Fibroblast of pulmonary artery (primary cell): ENCODE measurements around the gene TRMU.

ENCODE experiments used
- DNase-seq: peaks from one replicate; pipeline ENCODE4 v3.0.0-alpha.2; 2010; ENCODE audit warnings: low read depth
- H3K4me3 ChIP-seq: replicated peaks from 2 replicates; pipeline ENCODE4 v1.5.1; 2011; ENCODE audit warnings: low read depth, mild to moderate bottlenecking, control low read depth, low read length, moderate library complexity
- CTCF ChIP-seq: IDR thresholded peaks from 2 replicates; pipeline ENCODE4 v1.5.1; 2011; ENCODE audit warnings: mild to moderate bottlenecking, control low read depth, low read length, inconsistent platforms; ENCODE audit errors: missing control alignments

Gene TRMU

GRCh38 chr22:46319319-46319718, 16.2 kb upstream of the TRMU start:
- DNase-seq: no peak
- H3K4me3 ChIP-seq: no peak overlapping the region
- TF ChIP-seq CTCF: no peak

GRCh38 chr22:46320166-46320710, 15.3 kb upstream of the TRMU start:
- DNase-seq: no peak
- no peak for TF ChIP-seq CTCF
- no peak overlapping the region for H3K4me3 ChIP-seq

- H3K4me3 ChIP-seq: no peak overlapping the region
- no peak for TF ChIP-seq CTCF
- no peak for DNase-seq
Measured at GRCh38 chr22:46320716-46321386, 14.7 kb upstream of the TRMU start.

- H3K4me3 ChIP-seq: no peak overlapping the region
- DNase-seq: no peak
- no peak for TF ChIP-seq CTCF
Measured at GRCh38 chr22:46322711-46323110, 12.8 kb upstream of the TRMU start.

- no peak overlapping the region for H3K4me3 ChIP-seq
- DNase-seq: no peak
- TF ChIP-seq CTCF: no peak
Measured at GRCh38 chr22:46323162-46323561, 12.4 kb upstream of the TRMU start.

GRCh38 chr22:46326066-46326680, 9.3 kb upstream of the TRMU start:
- no peak for TF ChIP-seq CTCF
- no peak for DNase-seq

More at GRCh38 chr22:46326066-46326680, 9.3 kb upstream of the TRMU start:
- H3K4me3 ChIP-seq: no peak overlapping the region
